Renal cortical epithelial cell (primary cell): ENCODE measurements around the gene TIMM13. TPM values are rescaled to one million over a fixed set of nuclear protein-coding genes. Genes with fewer than 3 reads are reported as not detected.
"Not testable (repeated sequence)": the region's sequence is repeated elsewhere in the genome, so short reads cannot be mapped to it uniquely, and the experiment has no call there.

Experiments used
- DNase-seq: peaks from one replicate; pipeline ENCODE4 v3.0.0-alpha.2; 2011; ENCODE audit warnings: low read depth
- total RNA-seq: library from RNA; depleted of rRNA; stranded (reverse); fragments of >200 nt; gene quantifications from 2 replicates; pipeline ENCODE4 v1.2.3, GENCODE V29; 2014

TIMM13 gene
- total RNA-seq: 31.8 and 45.5 TPM in 2 replicates

GRCh38 chr19:2427429-2428320, at the start of gene TIMM13:
Gene TIMM13 (minus strand): TSS chr19:2427586. CDS start chr19:2427533, 53 bp downstream.
- DNase-seq: peak; percentile 89

- DNase-seq: no peak
Measured at GRCh38 chr19:2476451-2477140, 49.2 kb upstream of the TIMM13 start.

- DNase-seq: peak; percentile 89
Measured at GRCh38 chr19:2475702-2476450, 48.5 kb upstream of the TIMM13 start, which contains the start of gene GADD45B. Gene GADD45B (plus strand): TSS chr19:2476127. CDS start chr19:2476359, 232 bp downstream.

- DNase-seq: no peak
Measured at GRCh38 chr19:2475018-2475701, 47.8 kb upstream of the TIMM13 start.

DNA sequence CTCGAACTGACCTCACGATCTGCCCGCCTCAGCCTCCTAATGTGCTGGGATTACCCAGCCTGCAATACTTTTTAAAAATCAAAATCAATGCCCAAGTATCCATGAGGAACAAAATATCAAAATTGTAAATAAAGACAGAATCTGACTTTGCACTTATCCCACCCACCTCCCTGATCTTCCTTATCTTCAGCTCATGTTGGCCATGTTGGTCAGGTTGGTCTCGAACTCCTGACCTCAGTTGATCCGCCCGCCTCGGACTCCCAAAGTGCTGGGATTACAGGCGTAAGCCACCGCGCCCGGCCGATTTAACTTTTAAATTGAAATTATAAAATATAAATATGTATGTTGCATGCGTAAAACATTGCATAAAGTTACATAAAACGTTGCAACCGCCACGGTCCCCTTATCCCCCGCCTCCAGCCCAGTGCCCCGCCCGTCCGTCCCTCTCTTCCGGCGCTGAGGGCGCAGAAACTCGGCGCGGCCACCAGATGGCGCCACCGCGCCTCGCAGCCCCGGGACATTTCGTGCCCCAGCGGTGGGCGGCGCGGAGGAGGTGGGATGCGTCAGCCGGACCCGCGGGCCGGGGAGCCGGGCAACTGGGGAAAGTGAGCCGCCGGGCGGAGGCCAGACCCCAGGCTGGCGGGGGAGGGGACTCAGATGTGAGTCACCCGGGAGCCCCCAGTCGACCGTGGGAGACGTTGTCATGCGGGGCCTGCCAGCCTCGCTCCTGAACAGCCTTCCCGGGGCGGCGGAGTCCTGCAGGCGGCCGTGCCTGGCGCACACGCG, 47.0 kb upstream of the TIMM13 start:
- DNase-seq: peak; percentile 62

GRCh38 chr19:2469915-2470200, 42.5 kb upstream of the TIMM13 start:
- not testable (repeated sequence) for DNase-seq

DNA sequence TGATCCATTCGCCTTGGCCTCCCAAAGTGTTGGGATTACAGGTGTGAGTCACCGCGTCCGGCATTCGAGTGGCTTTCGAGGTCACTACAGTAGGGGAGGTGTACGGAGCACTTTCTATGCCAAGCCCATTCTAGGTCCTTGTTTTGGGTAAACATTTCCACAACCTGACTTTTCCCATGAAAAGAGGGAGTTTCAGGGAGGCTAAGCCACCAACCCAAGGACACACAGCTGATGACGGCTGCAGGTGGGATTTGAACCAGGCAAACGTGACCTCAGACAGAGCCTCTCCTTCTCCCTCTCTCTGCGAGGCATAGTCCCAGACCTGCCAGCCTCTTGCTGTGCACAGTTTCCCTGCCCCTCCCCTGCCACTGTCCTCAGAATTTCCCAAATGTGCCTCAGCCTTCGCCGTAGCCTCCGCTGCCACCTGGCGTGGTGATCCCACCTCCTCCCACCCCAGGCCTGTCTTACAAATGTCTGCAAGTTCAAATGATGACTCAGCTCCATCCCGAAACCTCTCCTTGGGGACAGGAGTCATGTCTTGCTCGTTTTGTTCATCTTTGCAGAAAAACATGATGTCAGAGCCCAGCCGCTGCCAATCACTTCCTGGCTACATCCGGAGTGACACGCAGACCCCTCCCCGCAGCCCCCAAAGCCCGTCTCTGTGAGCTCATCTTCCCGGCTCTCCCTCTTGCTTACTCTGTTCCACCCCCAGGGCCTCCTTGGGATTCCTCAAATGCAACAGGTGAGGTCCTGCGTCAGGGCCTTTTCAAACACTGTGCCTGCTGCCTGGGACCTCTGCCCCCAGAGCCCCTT, 41.9 kb upstream of the TIMM13 start:
- peak; percentile 70 for DNase-seq

GRCh38 chr19:2468596-2468995, 41.2 kb upstream of the TIMM13 start:
- no peak for DNase-seq

GRCh38 chr19:2464389-2464788, 37.0 kb upstream of the TIMM13 start:
- no peak for DNase-seq

DNA sequence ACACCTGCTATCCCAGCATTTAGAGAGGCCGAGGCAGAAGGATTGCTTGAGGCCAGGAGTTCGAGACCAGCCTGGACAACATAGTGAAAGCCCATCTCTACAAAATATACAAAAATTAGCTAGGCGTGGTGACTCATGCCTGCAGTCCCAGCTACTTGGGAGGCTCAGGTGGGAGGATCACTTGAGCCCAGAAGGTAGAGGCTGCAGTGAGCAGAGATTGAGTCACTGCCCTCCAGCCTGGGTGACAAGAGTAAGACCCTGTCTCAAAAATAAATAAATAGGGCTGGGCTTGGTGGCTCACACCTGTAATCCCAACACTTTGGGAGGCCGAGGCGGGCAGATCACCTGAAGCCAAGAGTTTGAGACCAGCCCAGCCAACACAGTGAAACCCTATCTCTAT, 36.3 kb upstream of the TIMM13 start:
- DNase-seq: not testable (repeated sequence)

- peak; percentile 76 for DNase-seq
Measured at GRCh38 chr19:2462635-2463421, 35.4 kb upstream of the TIMM13 start.

DNA sequence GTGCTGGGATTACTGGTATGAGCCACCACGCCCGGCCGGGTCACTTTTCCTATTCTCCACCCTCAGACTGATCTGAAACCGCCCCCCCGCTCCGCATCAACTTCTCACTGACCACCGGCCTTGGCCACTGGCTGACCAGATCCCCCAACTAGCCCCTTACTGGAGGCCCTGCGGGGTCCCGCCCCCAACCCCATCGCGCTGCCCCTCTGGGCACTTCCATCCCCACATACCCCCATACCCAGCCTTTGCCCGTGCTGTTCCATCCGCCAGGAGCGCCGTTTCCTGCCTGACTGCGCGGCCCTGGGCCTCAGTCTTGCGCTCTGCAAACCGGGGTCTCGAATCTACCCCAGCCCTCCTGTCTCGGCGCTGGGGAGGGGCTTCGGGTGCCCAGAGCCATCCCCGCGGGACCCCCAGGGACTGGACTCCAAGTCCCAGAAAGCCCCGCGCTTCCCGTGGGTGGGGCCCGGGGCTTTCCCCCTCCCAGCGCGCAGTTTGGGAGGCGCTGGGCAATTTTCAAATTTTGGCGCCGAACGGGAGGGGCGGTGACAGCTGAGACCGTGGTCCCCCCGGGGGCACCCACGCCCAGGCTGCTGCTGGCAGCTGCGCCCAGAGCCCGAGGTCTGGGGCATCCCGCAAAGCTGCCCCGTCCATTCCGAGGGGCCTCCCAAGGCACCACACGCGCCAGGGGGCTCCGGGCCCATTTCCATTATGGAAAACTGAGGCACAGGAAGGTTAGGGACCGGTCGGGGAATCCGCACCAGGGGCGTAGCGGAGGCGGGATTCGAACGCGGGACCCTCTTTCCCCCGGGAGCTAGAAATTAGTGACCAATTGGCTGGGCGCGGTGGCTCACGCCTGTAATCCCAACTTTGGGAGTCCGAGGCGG, 34.6 kb upstream of the TIMM13 start:
- DNase-seq: no peak

GRCh38 chr19:2460245-2460644, 32.9 kb upstream of the TIMM13 start:
- no peak for DNase-seq

DNA sequence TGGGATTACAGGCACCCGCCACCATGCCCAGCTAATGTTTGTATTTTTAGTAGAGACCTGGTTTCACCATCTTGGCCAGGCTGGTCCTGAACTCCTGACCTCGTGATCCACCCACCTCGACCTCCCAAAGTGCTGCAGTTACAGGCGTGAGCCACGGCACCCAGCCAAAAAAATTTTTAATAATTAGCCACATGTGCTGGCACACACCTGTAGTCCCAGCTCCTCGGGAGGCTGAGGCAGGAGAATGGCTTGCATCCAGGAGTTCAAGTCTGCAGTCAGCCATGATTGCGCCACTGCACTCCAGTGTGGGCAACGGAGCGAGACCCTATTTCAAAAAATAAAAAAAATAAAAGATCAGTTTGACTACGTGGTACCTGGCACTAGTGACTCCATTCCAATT, 31.4 kb upstream of the TIMM13 start:
- not testable (repeated sequence) for DNase-seq

DNA sequence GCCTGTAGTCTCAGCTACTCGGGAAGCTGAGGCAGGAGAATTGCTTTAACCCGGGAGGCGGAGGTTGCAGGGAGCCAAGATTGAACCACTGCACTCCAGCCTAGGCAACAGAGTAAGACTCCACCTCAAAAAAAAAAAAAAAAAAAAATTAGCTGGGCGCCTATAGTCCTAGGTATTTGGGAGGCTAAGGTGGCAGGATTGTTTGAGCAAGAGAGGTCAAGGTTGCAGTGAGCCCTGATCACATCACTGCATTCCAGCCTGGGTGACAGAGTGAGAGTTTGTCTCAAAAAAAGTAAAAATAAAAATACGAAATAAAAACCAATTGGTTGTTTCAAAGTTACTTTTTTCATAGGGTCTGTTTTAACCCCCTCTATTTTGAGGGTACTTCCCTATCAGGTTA, 30.7 kb upstream of the TIMM13 start:
- DNase-seq: no peak

DNA sequence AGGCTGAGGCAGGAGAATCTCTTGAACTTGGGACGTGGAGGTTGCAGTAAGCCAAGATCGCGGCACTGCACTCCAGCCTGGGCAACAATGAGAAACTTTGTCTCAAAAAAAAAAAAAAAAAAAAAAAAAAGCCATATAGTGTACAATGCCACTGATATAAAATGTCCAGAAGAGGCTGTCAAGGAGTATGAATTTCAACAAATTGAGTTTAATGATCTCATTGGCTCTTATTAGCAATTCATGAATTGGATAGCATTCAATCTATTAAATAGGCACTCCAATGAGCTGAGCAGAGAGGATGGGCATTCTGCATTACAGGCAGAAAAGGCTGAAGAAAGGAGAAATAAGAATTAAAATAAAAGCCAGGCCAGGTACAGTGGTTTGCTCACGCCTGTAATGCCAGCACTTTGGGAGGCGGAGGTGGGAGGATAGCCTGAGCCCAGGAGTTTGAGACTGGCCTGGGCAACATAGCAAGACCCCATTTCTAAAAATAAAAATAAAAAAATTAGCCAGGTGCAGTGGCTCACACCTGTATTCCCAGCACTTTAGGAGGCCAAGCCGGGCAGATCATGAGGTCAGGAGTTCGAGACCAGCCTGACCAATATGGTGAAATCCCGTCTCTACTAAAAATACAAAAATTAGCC, 30.1 kb upstream of the TIMM13 start:
- DNase-seq: no peak

GRCh38 chr19:2455851-2456570, 28.6 kb upstream of the TIMM13 start:
- no peak for DNase-seq
